ENCODE measurements around the gene TBC1D10A. TPM values are rescaled to one million over a fixed set of nuclear protein-coding genes. Genes with fewer than 3 reads are reported as not detected.

TBC1D10A gene
- total RNA-seq, 1 experiment from 2014 or later = 11.1 TPM

DNA sequence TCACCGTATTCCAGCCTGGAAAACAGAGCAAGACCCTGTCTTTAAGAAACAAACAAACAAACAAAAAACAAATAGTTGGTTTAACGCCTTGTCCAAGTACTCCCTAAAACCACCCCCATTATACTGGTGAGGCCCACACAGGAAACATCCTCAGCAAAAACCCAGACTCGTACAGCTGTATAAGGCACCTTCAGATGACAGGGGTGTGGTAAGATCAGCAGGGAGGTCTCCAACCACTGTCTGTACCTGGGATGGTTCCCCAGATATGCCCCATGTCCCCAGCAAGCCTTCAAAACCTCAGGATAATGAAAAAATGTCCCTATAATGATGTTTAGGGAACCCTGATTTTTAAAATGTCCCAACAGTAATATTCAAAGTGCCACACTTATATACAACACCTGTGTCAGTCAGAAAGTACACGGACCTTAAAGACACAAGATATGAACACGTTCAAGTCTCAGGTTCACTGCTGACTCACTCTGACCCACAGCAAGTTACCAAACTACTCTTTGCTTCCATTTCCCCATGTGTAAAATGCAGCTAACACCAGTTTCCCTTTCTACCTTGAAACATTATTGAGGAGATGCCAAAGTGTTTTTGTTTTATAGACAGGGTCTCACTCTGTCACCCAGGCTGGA is 20.6 kb upstream of the TBC1D10A start (continued):
- TF ChIP-seq RELA (CRISPR knock-in tag; IDR thresholded peaks at IDR 0.05; ENCODE audit: borderline replicate concordance) = no peak
- no peak for TF ChIP-seq ZBTB21 (CRISPR knock-in tag; IDR thresholded peaks at IDR 0.05; ENCODE audit: borderline replicate concordance)
- no peak for TF ChIP-seq TCF7 (CRISPR knock-in tag; IDR thresholded peaks at IDR 0.05; ENCODE audit: low read depth)
- no peak for TF ChIP-seq ZNF317 (CRISPR knock-in tag; IDR thresholded peaks at IDR 0.05; ENCODE audit: borderline replicate concordance, low read depth)
- no peak for TF ChIP-seq SMAD4 (CRISPR knock-in tag; IDR thresholded peaks at IDR 0.05)

DNA sequence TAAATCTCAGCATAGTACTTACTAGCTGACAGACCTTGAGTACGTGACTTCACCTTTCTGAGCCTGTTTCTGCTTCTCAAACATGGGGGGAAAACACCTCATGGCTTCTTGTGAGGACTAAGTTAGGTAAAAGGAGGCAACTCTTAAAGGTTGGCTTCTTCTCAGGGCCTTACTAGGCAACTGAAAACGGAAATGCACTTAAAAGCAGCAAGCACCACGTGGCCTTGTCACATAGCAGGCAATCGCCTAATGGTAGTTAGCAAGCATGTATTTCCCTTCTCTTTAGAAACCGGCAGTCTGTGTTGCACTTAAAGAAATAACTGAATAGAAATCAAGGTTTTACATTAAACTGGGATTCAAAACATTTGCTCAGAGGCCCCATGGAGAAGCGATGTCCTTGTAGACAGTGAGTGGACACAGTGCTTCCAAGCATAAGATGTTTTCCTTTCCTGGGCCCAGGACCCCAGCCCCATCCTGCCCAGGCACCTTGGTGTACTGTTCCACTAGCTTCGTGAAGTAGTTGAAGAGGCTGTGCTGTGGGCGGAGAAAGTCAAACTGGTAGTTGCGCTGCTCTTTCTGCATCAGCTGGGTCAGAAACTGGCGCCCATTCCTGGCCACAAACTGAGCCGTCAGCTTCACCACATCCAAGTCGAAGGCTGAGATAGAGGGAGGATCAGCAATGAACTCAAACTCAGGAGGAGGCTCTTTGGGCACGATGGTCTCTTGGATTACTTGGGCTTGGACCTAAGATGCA is 17.9 kb upstream of the TBC1D10A start:
- POLR2A ChIA-PET = no interaction called here
- H3K4me3 Mint-ChIP-seq = no peak overlapping the region
- DNase-seq (ENCODE audit: low spot score) (no peak), ATAC-seq (no peak)
- no peaks in the 10 kb centered on the region for H3K9me3 Mint-ChIP-seq
- H3K36me3 Mint-ChIP-seq = peaks cover 79% of the 10 kb centered on the region
- no peaks in the 10 kb centered on the region for H3K27me3 Mint-ChIP-seq (ENCODE audit: low read depth)
- TF ChIP-seq, protein P1, sequence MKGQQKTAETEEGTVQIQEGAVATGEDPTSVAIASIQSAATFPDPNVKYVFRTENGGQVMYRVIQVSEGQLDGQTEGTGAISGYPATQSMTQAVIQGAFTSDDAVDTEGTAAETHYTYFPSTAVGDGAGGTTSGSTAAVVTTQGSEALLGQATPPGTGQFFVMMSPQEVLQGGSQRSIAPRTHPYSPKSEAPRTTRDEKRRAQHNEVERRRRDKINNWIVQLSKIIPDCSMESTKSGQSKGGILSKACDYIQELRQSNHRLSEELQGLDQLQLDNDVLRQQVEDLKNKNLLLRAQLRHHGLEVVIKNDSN (CRISPR knock-in tag; IDR thresholded peaks at IDR 0.05) = no peak
- TF ChIP-seq, protein P2, sequence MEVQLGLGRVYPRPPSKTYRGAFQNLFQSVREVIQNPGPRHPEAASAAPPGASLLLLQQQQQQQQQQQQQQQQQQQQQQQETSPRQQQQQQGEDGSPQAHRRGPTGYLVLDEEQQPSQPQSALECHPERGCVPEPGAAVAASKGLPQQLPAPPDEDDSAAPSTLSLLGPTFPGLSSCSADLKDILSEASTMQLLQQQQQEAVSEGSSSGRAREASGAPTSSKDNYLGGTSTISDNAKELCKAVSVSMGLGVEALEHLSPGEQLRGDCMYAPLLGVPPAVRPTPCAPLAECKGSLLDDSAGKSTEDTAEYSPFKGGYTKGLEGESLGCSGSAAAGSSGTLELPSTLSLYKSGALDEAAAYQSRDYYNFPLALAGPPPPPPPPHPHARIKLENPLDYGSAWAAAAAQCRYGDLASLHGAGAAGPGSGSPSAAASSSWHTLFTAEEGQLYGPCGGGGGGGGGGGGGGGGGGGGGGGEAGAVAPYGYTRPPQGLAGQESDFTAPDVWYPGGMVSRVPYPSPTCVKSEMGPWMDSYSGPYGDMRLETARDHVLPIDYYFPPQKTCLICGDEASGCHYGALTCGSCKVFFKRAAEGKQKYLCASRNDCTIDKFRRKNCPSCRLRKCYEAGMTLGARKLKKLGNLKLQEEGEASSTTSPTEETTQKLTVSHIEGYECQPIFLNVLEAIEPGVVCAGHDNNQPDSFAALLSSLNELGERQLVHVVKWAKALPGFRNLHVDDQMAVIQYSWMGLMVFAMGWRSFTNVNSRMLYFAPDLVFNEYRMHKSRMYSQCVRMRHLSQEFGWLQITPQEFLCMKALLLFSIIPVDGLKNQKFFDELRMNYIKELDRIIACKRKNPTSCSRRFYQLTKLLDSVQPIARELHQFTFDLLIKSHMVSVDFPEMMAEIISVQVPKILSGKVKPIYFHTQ (CRISPR knock-in tag; IDR thresholded peaks at IDR 0.05) = no peak
- TF ChIP-seq NFATC4 (CRISPR knock-in tag; IDR thresholded peaks at IDR 0.05) (no peak), TP53 (CRISPR knock-in tag; IDR thresholded peaks at IDR 0.05) (no peak), TCF7 (CRISPR knock-in tag; IDR thresholded peaks at IDR 0.05; ENCODE audit: low read depth) (no peak), NR1H2 (CRISPR knock-in tag; IDR thresholded peaks at IDR 0.05) (no peak), MYBL2 (CRISPR knock-in tag; IDR thresholded peaks at IDR 0.05) (no peak), SOX15 (CRISPR knock-in tag; IDR thresholded peaks at IDR 0.05) (no peak)
- TF ChIP-seq, protein P3, sequence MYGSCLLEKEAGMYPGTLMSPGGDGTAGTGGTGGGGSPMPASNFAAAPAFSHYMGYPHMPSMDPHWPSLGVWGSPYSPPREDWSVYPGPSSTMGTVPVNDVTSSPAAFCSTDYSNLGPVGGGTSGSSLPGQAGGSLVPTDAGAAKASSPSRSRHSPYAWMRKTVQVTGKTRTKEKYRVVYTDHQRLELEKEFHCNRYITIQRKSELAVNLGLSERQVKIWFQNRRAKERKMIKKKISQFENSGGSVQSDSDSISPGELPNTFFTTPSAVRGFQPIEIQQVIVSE (CRISPR knock-in tag; IDR thresholded peaks at IDR 0.05; ENCODE audit: borderline replicate concordance) = no peak
- TF ChIP-seq, protein P4, sequence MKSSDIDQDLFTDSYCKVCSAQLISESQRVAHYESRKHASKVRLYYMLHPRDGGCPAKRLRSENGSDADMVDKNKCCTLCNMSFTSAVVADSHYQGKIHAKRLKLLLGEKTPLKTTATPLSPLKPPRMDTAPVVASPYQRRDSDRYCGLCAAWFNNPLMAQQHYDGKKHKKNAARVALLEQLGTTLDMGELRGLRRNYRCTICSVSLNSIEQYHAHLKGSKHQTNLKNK (CRISPR knock-in tag; IDR thresholded peaks at IDR 0.05) = no peak
- H3K27ac Mint-ChIP-seq = no peak overlapping the region
- no peaks in the 10 kb centered on the region for H3K4me1 Mint-ChIP-seq
- CTCF ChIA-PET = no interaction called here

DNA sequence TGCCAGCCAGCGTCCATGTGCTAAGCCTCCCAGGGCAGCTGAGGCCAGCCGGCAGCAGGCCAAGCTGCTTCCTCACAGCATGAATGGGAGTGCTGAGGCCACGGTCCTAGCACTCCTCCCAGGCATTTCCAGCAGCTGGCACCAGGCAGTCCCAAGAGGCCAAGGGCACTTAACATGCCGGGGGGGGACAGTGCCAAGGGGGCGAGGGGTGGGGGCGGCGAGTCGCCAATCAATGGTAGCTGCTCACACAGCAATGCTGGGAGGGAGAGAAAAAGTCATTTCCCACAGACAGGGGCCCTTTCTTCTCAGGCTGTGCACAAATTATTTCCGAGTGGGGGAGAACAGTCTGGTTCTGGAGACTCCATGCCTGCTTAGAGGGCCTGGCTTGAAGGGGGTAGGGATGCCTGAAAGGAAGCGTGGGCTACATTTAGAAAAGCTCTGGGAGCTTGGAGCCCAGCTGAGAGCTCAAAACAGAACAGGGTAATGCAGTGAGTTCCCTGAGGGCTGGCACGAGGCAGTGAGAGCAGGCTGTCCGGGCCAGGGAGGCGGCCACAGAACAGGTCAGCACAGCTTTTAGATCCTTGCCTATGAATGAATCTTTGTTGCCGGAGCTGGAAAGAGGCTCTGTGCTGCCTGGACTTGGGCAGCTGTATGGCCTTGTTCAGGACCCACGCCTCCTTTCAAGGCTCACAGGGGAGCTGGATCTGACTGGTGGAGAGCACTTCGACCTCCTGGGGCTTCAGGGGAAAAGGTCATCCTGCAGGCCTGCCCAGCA is 14.4 kb upstream of the TBC1D10A start:
- ChIA-PET CTCF (interaction anchor here (1.4 kb wide), 2 partner anchors 14 to 53 kb away, joined by 4 to 6 read pairs; partner anchors contain the start of gene TBC1D10A), POLR2A (no interaction called here)
- ATAC-seq (no peak), DNase-seq (ENCODE audit: low spot score) (no peak)
- no peak for TF ChIP-seq ESRRA (CRISPR knock-in tag; IDR thresholded peaks at IDR 0.05; ENCODE audit: borderline replicate concordance)
- TF ChIP-seq, protein P1 (CRISPR knock-in tag; IDR thresholded peaks at IDR 0.05) = no peak
- TF ChIP-seq, protein P5, sequence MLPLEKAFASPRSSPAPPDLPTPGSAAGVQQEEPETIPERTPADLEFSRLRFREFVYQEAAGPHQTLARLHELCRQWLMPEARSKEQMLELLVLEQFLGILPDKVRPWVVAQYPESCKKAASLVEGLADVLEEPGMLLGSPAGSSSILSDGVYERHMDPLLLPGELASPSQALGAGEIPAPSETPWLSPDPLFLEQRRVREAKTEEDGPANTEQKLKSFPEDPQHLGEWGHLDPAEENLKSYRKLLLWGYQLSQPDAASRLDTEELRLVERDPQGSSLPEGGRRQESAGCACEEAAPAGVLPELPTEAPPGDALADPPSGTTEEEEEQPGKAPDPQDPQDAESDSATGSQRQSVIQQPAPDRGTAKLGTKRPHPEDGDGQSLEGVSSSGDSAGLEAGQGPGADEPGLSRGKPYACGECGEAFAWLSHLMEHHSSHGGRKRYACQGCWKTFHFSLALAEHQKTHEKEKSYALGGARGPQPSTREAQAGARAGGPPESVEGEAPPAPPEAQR (CRISPR knock-in tag; IDR thresholded peaks at IDR 0.05) = no peak
- TF ChIP-seq RELA (CRISPR knock-in tag; IDR thresholded peaks at IDR 0.05; ENCODE audit: borderline replicate concordance) = no peak
- TF ChIP-seq NFATC4 (CRISPR knock-in tag; IDR thresholded peaks at IDR 0.05) = no peak
- TF ChIP-seq, protein P4 (CRISPR knock-in tag; IDR thresholded peaks at IDR 0.05) = no peak
- TF ChIP-seq PRRX2 (CRISPR knock-in tag; IDR thresholded peaks at IDR 0.05) = no peak
- no peak for TF ChIP-seq CREB1 (CRISPR knock-in tag; IDR thresholded peaks at IDR 0.05)
- TF ChIP-seq, protein P6, sequence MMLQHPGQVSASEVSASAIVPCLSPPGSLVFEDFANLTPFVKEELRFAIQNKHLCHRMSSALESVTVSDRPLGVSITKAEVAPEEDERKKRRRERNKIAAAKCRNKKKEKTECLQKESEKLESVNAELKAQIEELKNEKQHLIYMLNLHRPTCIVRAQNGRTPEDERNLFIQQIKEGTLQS (CRISPR knock-in tag; conservative IDR thresholded peaks at IDR 0.05) = no peak
- Mint-ChIP-seq H3K27ac (no peak overlapping the region), H3K36me3 (peaks cover 95% of the 10 kb centered on the region), H3K4me1 (no peaks in the 10 kb centered on the region), H3K27me3 (ENCODE audit: low read depth) (no peaks in the 10 kb centered on the region), H3K9me3 (no peaks in the 10 kb centered on the region), H3K4me3 (no peak overlapping the region)
